Skeletal muscle cell (primary cell): Measurements from ENCODE around the gene SPATA24.
"Not testable (repeated sequence)": the region's sequence is repeated elsewhere in the genome, so short reads cannot be mapped to it uniquely, and the experiment has no call there.

Source experiments
- DNase-seq: peaks from one replicate; pipeline ENCODE4 v3.0.0-alpha.2; 2010; ENCODE audit warnings: low read depth
- H3K4me3 ChIP-seq: 2 replicates; pipeline ENCODE4 v1.5.1; 2011; ENCODE audit warnings: low read depth, mild to moderate bottlenecking, control low read depth, low read length, moderate library complexity

The SPATA24 gene

DNA sequence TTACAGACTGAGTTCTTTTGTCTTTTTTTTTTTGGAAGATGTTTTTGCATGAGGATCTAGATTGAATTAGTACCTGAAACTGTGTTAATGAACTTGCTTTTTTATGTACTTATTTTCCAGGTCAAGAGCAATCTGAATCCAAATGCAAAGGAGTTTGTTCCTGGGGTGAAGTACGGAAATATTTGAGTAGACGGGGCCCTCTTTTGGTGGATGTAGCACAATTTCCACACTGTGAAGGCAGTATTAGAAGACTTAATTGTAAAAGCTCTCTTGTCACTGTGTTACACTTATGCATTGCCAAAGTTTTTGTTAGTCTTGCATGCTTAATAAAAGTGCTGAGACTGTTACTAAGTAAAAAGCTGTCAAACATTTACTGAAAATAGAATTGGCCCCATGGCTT lies 35.3 kb downstream of the SPATA24 start:
- no peak overlapping the region for H3K4me3 ChIP-seq
- no peak for DNase-seq

DNA sequence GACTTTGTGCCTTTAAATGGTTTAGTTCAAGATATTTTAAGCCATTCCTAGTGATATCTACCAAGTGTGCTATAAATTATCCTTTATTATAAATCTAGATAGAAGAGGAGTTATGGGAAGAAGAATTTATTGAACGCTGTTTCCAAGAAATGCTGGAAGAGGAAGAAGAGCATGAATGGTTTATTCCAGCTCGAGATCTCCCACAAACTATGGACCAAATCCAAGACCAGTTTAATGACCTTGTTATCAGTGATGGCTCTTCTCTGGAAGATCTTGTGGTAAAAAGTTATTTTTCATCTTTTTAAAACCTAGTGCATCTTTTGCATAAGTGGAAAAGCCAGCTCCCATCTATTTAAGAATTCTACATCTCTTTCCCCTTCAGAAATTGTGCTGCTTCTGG lies 39.4 kb downstream of the SPATA24 start:
- DNase-seq = no peak
- H3K4me3 ChIP-seq = no peak overlapping the region

DNA sequence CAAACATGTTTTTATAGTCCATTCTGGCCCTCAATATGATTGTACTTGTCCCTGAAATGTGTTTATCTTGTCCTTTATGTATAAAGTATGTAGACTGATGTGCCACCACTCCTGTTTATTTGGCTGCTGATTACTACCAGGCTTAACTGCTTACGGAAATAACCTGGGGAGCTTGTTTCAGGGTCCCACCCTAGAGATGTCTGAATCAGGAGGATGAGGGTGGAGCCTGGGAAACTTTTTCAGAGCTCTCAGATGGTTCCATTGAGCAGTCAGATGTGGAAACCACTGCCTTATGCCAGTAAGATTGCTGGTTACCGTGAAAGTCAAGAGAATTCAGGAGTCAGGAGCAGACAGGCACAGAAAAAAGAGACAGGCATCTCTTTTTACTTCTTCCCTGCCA lies 40.0 kb downstream of the SPATA24 start:
- H3K4me3 ChIP-seq = no peak overlapping the region
- no peak for DNase-seq

DNA sequence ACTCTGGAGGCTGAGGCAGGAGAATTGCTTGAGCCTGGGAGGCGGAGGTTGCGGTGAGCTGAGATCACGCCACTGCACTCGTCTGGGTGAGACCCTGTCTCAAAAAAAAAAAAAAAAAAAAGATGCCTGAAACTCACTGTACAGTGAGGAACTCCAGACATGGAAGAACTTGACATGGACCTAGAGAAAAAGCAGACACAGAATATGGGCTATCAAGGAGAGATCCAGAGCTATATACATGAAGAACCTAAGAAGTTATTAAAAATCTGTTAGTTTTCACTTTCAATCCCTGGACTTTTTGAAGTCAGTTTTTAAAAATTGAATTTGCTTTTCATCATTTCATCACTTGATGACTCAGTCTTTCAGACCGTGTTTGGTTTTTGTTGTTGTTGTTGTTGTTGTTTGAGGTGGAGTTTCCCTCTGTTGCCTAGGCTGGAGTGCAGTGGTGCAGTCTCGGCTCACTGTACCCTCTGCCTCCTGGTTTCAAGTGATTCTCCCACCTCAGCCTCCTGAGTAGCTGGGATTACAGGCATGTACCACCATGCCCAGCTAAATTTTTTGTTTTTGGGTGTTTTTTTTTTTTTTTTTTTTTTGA lies 42.0 kb downstream of the SPATA24 start:
- no peak for DNase-seq
- H3K4me3 ChIP-seq = no peak overlapping the region

DNA sequence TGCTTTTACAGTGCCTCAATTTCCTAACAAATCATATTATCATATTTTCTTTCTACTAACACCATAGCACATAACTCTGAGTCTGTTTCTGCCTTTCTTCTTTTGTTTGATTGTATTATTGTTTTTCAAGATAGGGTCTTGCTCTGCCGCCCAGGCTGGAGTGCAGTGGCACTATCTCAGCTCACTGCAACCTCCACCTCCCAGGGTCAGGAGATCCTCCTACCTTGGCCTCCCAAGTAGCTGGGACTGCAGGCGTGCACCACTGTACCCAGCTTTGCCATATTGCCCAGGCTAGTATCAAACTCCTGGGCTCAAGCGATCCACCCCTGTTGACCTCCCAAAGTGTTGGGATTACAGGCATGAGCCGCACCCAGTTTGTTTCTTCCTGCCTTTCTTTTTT lies 43.5 kb downstream of the SPATA24 start:
- no peak for DNase-seq
- no peak overlapping the region for H3K4me3 ChIP-seq

DNA sequence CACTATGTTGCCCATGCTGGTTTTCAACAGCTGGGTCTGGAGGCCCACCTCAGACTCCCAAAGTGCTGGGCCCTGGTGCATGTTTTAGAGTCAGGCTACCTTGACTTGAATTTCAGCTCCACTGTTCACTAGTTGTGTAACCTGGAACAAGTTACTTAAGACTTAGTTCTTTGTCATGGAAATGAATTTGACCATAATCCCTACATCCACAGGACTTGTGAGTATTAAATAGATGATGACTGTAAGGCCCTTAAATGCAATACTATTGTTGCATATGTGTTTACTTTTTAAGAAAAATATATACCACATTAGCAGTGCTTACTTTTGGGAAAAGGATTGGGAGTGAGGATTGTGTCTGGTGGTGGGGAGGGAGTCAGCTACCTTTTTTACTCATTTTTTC lies 45.8 kb downstream of the SPATA24 start:
- no peak for DNase-seq
- H3K4me3 ChIP-seq = no peak overlapping the region

DNA sequence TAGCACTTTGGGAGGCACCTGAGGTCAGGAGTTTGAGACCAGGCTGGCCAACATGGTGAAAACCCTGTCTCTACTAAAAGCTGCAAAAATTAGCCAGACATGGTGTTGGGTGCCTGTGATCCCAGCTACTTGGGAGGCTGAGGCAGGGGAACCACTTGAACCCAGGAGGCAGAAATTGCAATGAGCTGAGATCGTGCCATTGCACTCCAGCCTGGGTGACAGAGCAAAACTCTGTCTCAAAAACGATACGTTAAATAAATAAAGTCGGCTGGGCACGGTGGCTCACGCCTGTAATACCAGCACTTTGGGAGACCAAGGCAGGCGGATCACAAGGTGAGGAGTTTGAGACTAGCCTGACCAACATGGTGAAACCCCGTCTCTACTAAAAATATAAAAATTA lies 48.0 kb downstream of the SPATA24 start:
- not testable (repeated sequence) for DNase-seq

DNA sequence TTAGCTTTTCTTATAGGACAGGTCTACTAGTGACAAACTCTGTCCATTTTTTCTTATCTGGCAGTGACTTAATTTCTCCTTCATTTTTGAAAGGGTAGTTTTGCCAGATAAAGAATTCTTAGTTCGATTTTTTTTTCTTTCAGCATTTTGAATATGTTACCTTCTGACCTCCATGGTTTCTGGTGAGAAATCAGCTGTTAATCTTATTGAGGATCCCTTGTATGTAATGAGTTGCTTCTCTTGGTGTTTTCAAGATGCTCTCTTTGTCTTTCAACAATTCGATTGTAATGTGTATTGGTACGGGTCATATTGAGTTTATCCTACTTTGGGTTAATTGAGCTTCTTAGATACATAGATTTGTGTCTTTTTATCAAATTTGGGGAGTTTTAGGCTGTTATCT lies 49.7 kb downstream of the SPATA24 start:
- no peak for DNase-seq
- H3K4me3 ChIP-seq = no peak overlapping the region

More for the DNA sequence above, 48.0 kb downstream of the SPATA24 start:
- H3K4me3 ChIP-seq = not testable (repeated sequence)

DNA sequence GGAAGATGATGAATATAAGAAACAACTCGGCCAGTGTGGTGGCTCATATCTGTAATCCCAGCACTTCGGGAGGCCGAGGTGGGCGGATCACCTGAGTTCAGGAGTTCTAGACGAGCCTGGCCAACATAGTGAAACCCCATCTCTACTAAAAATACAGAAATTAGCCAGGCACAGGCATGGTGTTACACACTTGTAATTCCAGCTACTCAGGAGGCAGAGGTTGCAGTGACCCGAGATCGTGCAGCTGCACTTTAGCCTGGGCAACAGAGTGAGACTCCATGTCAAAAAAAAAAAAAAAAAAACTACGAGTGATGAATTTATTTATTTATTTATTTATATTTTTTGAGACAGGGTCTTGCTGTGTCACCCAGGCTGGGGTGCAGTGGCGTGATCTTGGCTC lies 56.0 kb downstream of the SPATA24 start:
- DNase-seq, H3K4me3 ChIP-seq: not testable (repeated sequence)
